AG04450 (cell line): Measurements from ENCODE around the gene POC1A. TPM values are rescaled to one million over a fixed set of nuclear protein-coding genes. Genes with fewer than 3 reads are reported as not detected.

Source experiments
- CTCF ChIA-PET: fragments of 300-600, 350-600 bp; formaldehyde crosslinking; extraction: SDS; loops from one replicate; lab custom pipeline; 2022; ENCODE audit warnings: antibody characterized with exemption, inconsistent platforms; lab: Charles Lee
- POLR2A ChIA-PET: fragments of 350-600 bp; formaldehyde crosslinking; extraction: SDS; loops from one replicate; lab custom pipeline; 2021; ENCODE audit warnings: antibody characterized with exemption, inconsistent platforms; lab: Yijun Ruan, JAX
- DNase-seq: peaks from one replicate; pipeline ENCODE4 v3.0.0-alpha.2; 2011; ENCODE audit warnings: low read depth, low spot score
- H3K27ac ChIP-seq: one replicate; pipeline ENCODE4 v1.5.1; 2012; ENCODE audit warnings: low read depth, low read length, control low read depth
- H3K27me3 ChIP-seq: one replicate; pipeline ENCODE4 v1.6.0; 2012; ENCODE audit warnings: low read length; ENCODE audit not compliant: control insufficient read depth, insufficient read depth
- H3K4me3 ChIP-seq: 2 replicates; pipeline ENCODE4 v1.5.1; 2011; ENCODE audit warnings: mild to moderate bottlenecking, low read depth, low read length, control low read depth
- H3K9me3 ChIP-seq: 2 replicates; pipeline ENCODE4 v1.5.1; 2012; ENCODE audit warnings: low read length; ENCODE audit not compliant: control insufficient read depth, insufficient read depth
- CTCF ChIP-seq: IDR thresholded peaks from 2 replicates; pipeline ENCODE4 v1.5.1; 2011; ENCODE audit warnings: low read depth, low read length, control low read depth, inconsistent platforms
- polyA plus RNA-seq: library from polyadenylated mRNA; depleted of rRNA; stranded (reverse); fragments of >200 nt; gene quantifications from 2 replicates; pipeline ENCODE4 v1.2.3, GENCODE V29; 2011

POC1A gene
- polyA plus RNA-seq, 1 experiment: 4.1 TPM

- Histone ChIP-seq H3K27me3 (no peaks in the 10 kb centered on the region), H3K9me3 (no peaks in the 10 kb centered on the region), H3K4me3 (no peak overlapping the region), H3K27ac (no peak overlapping the region)
- ChIA-PET POLR2A (interaction anchor here (1.0 kb wide), 1 partner anchor 13 kb away, joined by 3 read pairs; no protein-coding TSS in a partner anchor), CTCF (no interaction called here)
- no peak for DNase-seq
- TF ChIP-seq CTCF: no peak
Measured at GRCh38 chr3:52069855-52070254, 84.4 kb downstream of the POC1A start.

- ChIA-PET CTCF (no interaction called here), POLR2A (no interaction called here)
- no peak overlapping the region for H3K27ac ChIP-seq
- no peak for TF ChIP-seq CTCF
- H3K27me3 ChIP-seq: no peaks in the 10 kb centered on the region
- H3K9me3 ChIP-seq: no peaks in the 10 kb centered on the region
- H3K4me3 ChIP-seq: no peak overlapping the region
- DNase-seq: no peak
Measured at GRCh38 chr3:52069135-52069534, 85.1 kb downstream of the POC1A start.

- no peak for DNase-seq
- Histone ChIP-seq H3K9me3 (no peaks in the 10 kb centered on the region), H3K4me3 (no peak overlapping the region), H3K27me3 (no peaks in the 10 kb centered on the region), H3K27ac (no peak overlapping the region)
- no peak for TF ChIP-seq CTCF
- POLR2A ChIA-PET: no interaction called here
- CTCF ChIA-PET: no interaction called here
Measured at GRCh38 chr3:52068730-52069129, 85.5 kb downstream of the POC1A start.

- Histone ChIP-seq H3K27me3 (no peaks in the 10 kb centered on the region), H3K9me3 (no peaks in the 10 kb centered on the region), H3K27ac (peak overlapping the region; percentile 52), H3K4me3 (no peak overlapping the region)
- POLR2A ChIA-PET: interaction anchor here (0.7 to 1.2 kb wide), 3 partner anchors 12 to 72 kb away, joined by 3 read pairs; partner anchors contain the start of gene RPL29
- 0 out of 2 replicates have a peak, but pooled peaks have one; percentile 11 for TF ChIP-seq CTCF
- DNase-seq: no peak
- CTCF ChIA-PET: no interaction called here
Measured at GRCh38 chr3:52068055-52068571, 86.1 kb downstream of the POC1A start.

GRCh38 chr3:52067526-52067925 lies 86.7 kb downstream of the POC1A start:
- Histone ChIP-seq H3K27me3 (no peaks in the 10 kb centered on the region), H3K27ac (peak overlapping the region; percentile 52), H3K9me3 (no peaks in the 10 kb centered on the region), H3K4me3 (no peak overlapping the region)
- CTCF ChIA-PET: interaction anchor here (1.0 kb wide), 1 partner anchor 65 kb away, joined by 3 read pairs; no protein-coding TSS in a partner anchor
- TF ChIP-seq CTCF: no peak
- POLR2A ChIA-PET: interaction anchor here (0.5 to 1.2 kb wide), 4 partner anchors 12 to 220 kb away, joined by 3 read pairs; partner anchors contain the start of genes GLYCTK and RPL29
- no peak for DNase-seq
